Thymus (tissue), 11 donors: ENCODE results near the gene ABCG1. TPM values are rescaled to one million over a fixed set of nuclear protein-coding genes. Genes with fewer than 3 reads are reported as not detected.

Source experiments
- DNase-seq, 9 donors: peaks; one replicate each; pipeline ENCODE4 v3.0.0-alpha.2; 2013; ENCODE audit warnings: low spot score in 9 of 9, low read depth in 6 of 9, missing footprints in 1 of 9
- H3K27ac ChIP-seq, 2 donors: one replicate each; pipeline ENCODE4 v1.5.1; 2013; ENCODE audit warnings: control low read depth in 1 of 2, low read depth in 1 of 2, low read length in 1 of 2, mild to moderate bottlenecking in 1 of 2, moderate library complexity in 1 of 2
- H3K27me3 ChIP-seq, 2 donors: one replicate each; pipeline ENCODE4 v1.5.1; 2013; ENCODE audit warnings: low read length in 1 of 2; ENCODE audit not compliant: control insufficient read depth in 2 of 2, insufficient read depth in 1 of 2
- H3K36me3 ChIP-seq, 2 donors: one replicate each; pipeline ENCODE4 v1.5.1; 2013; ENCODE audit warnings: low read length in 1 of 2, mild to moderate bottlenecking in 1 of 2, moderate library complexity in 1 of 2; ENCODE audit not compliant: control insufficient read depth in 2 of 2, insufficient read depth in 2 of 2
- H3K4me1 ChIP-seq, 2 donors: one replicate each; pipeline ENCODE4 v1.5.1; 2013; ENCODE audit warnings: low read length in 2 of 2; ENCODE audit not compliant: control insufficient read depth in 2 of 2, insufficient read depth in 2 of 2
- H3K4me3 ChIP-seq, 2 donors: one replicate each; pipeline ENCODE4 v1.5.1; 2013; ENCODE audit warnings: low read length in 2 of 2, control low read depth in 1 of 2, mild to moderate bottlenecking in 1 of 2
- H3K9me3 ChIP-seq, 2 donors: one replicate each; pipeline ENCODE4 v1.5.1; 2013; ENCODE audit warnings: low read length in 1 of 2, mild to moderate bottlenecking in 1 of 2; ENCODE audit not compliant: control insufficient read depth in 2 of 2, insufficient read depth in 1 of 2
- WGBS: extraction: QIAGEN DNeasy Blood & Tissue Kit; methylation state at CpG from one replicate; pipeline ENCODE4 v1.1.7; 2013; 5-methylcytosine and 5-hydroxymethylcytosine counted together
- polyA plus RNA-seq: library from polyadenylated mRNA; stranded (reverse); fragments of 200-250 nt; gene quantifications from one replicate; pipeline ENCODE4 v1.2.3, GENCODE V29; 2013
- total RNA-seq: library from RNA; stranded (reverse); fragments of 120-200 nt; gene quantifications from one replicate; pipeline ENCODE4 v1.2.4, GENCODE V29; 2013
- donor health status: healthy.

ABCG1 gene
- total and polyA plus RNA-seq, 2 donors = 20.5 to 28.8 TPM

GRCh38 chr21:42276526-42277154, 57.7 kb downstream of the ABCG1 start:
- DNase-seq = no peak
- H3K27ac ChIP-seq = no peak overlapping the region
- H3K4me1 ChIP-seq = no peaks in the 10 kb centered on the region
- 96% methylated on average over 17 of the region's 17 CpGs for WGBS
- peaks cover 63 to 91% of the 10 kb centered on the region in 2 donors for H3K36me3 ChIP-seq
- H3K27me3 ChIP-seq = no peaks in the 10 kb centered on the region
- H3K4me3 ChIP-seq = no peak overlapping the region
- H3K9me3 ChIP-seq = no peaks in the 10 kb centered on the region

DNA sequence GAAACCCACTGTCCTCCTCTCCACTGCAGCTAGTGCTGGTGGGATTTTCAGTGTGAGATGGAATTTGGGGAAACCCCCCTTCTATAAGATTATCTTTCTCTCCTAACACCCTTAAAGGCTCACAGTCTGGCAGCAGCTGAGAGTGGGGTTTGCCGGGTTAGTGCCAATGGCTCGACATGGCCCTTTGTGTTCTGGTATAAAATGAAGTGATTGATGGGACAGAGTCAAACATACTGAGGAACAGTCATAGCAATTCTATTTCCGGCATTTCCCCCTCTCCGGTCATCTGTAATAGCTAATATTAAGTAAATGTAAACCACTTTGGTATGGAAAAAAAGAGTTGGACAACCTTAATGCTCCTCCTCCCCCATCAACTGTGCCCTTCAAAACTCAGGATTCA, 58.7 kb downstream of the ABCG1 start:
- H3K27ac ChIP-seq = no peak overlapping the region
- DNase-seq = no peak
- H3K4me3 ChIP-seq = no peak overlapping the region
- H3K27me3 ChIP-seq = no peaks in the 10 kb centered on the region
- H3K4me1 ChIP-seq = no peaks in the 10 kb centered on the region
- 99% methylated on average over 4 of the region's 4 CpGs for WGBS
- no peaks in the 10 kb centered on the region for H3K9me3 ChIP-seq
- peaks cover 63 to 93% of the 10 kb centered on the region in 2 donors for H3K36me3 ChIP-seq

DNA sequence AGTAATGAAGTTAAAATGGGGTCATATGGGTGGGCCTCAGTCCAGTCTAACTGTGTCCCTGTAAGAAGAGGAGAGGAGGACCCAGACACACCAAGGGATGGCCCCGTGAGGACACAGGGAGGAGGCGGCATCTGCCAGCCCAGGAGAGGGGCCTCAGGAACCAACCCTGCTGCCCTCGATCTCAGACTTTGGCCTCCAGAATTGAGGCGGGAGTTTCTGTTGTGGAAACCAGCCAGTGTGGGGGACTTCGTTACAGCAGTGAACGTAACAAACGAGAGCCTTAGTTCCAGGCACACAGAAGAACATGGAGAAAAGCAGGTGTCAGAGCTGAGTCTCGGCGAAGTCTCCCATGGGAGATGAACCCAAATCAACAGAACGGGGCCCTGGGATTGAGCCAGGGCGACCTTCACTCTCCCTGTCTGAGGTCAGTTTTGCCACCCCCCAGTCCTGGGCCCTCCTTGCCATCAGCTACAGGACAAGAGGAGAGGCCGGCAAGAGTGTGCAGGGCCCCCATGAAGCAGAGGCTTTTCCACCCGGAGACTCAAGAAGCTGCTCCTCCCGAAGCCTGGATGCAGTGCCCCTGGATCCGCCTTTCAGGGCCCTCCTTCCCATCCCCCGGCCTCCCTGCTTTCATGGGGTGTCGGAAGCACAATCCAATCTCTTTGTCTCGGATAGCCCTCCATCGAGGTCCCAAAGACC, 59.7 kb downstream of the ABCG1 start:
- Histone ChIP-seq H3K4me3 (no peak overlapping the region), H3K4me1 (no peaks in the 10 kb centered on the region), H3K27ac (no peak overlapping the region), H3K27me3 (no peaks in the 10 kb centered on the region), H3K9me3 (no peaks in the 10 kb centered on the region), H3K36me3 (peaks cover 62 to 92% of the 10 kb centered on the region in 2 donors)
- WGBS = 97% methylated on average over 19 of the region's 19 CpGs
- DNase-seq = no peak

DNA sequence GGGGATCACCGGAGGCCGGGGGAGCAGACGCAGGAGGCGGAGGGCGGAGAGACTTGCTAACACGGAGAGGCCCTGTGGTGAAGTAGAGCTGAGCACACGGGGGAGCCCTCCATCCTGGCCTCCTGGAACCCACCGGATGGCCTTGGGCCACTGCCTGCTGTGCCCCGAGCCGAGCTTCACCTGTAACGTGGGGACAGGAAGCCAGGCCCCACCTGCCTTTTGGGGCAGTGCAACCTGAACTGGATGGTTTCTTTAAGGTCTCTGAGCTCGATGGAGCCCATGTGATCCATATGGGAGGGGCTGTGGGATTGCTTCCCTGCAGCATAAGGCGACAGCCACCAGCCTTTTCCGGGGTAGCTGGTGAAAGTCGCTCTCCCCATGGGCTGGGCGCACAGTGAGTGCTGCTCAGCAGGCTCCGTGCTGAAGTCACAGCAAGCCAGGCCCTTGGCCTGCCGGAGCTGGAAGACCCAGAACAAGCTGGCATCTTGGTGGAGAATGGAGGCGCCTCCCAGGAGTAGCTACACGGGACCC, 60.5 kb downstream of the ABCG1 start:
- DNase-seq = no peak
- no peaks in the 10 kb centered on the region for H3K27me3 ChIP-seq
- H3K36me3 ChIP-seq = peaks cover 57 to 90% of the 10 kb centered on the region in 2 donors
- no peak overlapping the region for H3K4me3 ChIP-seq
- no peaks in the 10 kb centered on the region for H3K4me1 ChIP-seq
- no peaks in the 10 kb centered on the region for H3K9me3 ChIP-seq
- 94% methylated on average over 20 of the region's 20 CpGs for WGBS
- no peak overlapping the region for H3K27ac ChIP-seq

- Histone ChIP-seq H3K4me3 (no peak overlapping the region), H3K36me3 (peaks cover 59 to 91% of the 10 kb centered on the region in 2 donors), H3K27me3 (no peaks in the 10 kb centered on the region), H3K27ac (no peak overlapping the region), H3K4me1 (no peaks in the 10 kb centered on the region), H3K9me3 (no peaks in the 10 kb centered on the region)
- DNase-seq = no peak
- 93% methylated on average over 11 of the region's 11 CpGs for WGBS
Observed at GRCh38 chr21:42279888-42280287, 60.9 kb downstream of the ABCG1 start.

GRCh38 chr21:42280356-42281180, 61.6 kb downstream of the ABCG1 start:
- Histone ChIP-seq H3K4me1 (no peaks in the 10 kb centered on the region), H3K9me3 (no peaks in the 10 kb centered on the region), H3K27ac (no peak overlapping the region), H3K27me3 (no peaks in the 10 kb centered on the region), H3K36me3 (peaks cover 54 to 90% of the 10 kb centered on the region in 2 donors), H3K4me3 (no peak overlapping the region)
- WGBS = 94% methylated on average over 22 of the region's 22 CpGs
- DNase-seq = no peak

- Histone ChIP-seq H3K27me3 (no peaks in the 10 kb centered on the region), H3K4me1 (no peaks in the 10 kb centered on the region), H3K9me3 (no peaks in the 10 kb centered on the region), H3K4me3 (no peak overlapping the region), H3K36me3 (peaks cover 58 to 90% of the 10 kb centered on the region in 2 donors), H3K27ac (no peak overlapping the region)
- no peak for DNase-seq
- 94% methylated on average over 12 of the region's 12 CpGs for WGBS
Observed at GRCh38 chr21:42281181-42281680, 62.3 kb downstream of the ABCG1 start.

GRCh38 chr21:42282021-42282420, 63.1 kb downstream of the ABCG1 start:
- no peak overlapping the region for H3K27ac ChIP-seq
- DNase-seq = no peak
- peaks cover 53 to 90% of the 10 kb centered on the region in 2 donors for H3K36me3 ChIP-seq
- H3K4me3 ChIP-seq = no peak overlapping the region
- H3K4me1 ChIP-seq = no peaks in the 10 kb centered on the region
- H3K27me3 ChIP-seq = no peaks in the 10 kb centered on the region
- H3K9me3 ChIP-seq = no peaks in the 10 kb centered on the region
- 99% methylated on average over 18 of the region's 18 CpGs for WGBS
